NCI-H1930 (cell line): ENCODE data around the gene ZDHHC4.

Source experiments
- DNase-seq, 2 experiments: peaks; one replicate each; lab custom pipeline; 2025; lab: John Stamatoyannopoulos, UW

ZDHHC4 gene

DNA sequence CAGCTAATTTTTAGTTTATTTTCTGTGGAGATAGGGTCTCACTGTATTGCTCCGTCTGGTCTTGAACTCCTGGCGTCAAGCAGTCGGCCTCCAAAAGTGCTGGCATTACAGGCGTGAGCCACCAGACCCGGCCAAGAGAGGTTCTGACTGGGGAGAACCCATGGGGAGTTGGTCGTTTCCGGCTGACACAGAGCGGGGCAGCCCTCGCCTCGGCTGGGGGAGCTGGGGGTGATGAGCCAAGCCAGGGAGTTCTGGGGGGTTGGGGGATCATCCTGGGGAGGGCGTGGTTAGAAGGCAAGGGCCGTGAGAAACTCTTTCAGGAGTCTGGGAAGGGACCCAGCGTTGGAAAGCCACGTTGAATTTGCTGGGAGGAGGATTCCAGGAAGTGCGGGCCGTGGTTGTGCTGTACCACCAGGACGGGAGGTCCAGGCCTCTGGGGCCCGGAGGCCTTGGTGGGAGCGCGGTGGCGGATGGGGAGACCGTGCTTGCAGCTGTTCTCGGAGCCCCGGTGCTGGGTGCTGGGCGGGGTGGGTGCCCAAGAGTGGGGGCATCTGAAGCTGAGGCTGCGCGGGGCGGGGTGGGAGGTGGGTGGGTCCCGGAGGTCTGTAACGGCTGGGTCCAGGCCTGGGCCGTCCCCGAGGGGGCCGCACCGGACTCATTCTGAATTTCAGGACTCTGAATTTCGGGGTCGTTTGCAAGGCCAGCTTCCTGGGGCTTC is 29.8 kb downstream of the ZDHHC4 start:
- no peak for DNase-seq

DNA sequence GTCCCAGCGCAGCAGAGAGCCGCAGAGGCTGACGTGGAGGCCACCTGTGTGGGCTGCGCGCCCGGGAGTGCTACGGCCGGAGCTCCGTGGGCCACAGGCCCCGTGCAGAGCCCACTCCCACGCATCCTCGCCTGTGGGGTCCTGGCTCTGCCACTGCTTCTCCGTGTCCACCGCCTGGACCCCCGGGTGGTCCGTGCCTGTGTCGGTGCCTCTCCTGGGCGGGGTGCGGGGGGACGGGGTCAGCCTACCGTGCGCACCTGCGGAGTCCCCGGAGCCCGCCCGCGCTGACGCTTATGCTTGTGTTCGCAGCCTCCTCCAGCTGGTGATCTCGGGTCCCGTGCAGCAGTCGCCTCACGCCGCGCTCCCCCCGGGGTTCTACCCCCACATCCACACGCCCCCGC is 30.4 kb downstream of the ZDHHC4 start:
- DNase-seq, result no peak

DNA sequence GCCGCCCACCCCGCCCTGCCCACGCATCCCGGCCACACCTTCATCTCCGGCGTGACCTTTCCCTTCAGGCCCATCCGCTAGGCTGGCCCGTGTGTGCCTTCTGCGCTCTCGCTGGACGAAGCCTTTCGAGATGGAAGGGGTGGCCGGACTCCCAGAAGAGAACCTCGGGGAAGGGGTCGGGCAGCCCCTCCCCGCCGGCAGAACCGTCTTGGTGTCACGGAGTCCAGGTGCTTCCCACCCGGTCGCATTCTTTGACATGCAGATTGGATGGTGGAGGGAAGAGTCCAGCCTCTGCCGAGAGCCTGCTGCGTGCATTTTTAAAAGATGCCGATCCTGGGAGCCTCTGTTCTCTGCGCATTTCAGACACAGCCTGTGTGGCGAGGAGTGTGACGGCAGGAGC is 30.8 kb downstream of the ZDHHC4 start:
- DNase-seq, result no peak

DNA sequence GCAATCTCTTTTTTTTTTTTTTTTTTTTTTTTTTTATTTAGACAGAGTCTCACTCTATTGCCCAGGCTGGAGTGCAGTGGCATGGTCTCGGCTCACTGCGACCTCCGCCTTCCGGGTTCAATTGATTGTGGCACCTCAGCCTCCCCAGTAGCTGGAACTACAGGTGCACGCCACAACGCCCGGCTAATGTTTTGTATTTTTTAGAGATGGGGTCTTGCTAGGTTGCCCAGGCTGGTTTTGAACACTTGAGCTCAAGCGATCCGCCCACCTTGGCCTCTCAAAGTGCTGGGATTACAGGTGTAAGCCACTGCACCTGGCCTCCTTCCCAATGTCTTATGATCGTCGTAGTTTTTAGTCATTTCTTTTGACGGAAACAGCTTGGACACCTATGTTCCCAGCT is 31.5 kb downstream of the ZDHHC4 start:
- DNase-seq, result no peak

DNA sequence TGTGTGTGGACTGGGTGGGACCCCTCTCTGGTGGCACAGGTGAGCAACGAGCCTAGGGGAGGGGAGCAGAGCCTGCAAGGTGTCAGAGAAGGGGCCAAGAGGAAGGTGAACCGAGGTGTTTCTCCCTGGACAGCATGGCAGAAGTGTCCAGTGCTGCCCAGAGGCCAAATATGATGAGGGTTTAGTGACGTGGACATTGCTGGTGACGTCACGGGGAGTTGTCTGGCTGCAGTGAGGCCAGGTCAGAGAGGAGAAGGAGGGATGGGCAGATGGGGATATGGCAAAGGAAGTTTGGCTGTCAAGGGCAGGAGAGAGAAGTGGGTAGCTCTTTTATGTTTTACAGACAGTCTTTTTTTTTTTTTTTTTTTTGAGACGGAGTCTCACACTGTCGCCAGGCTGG is 35.6 kb downstream of the ZDHHC4 start:
- DNase-seq, result no peak

DNA sequence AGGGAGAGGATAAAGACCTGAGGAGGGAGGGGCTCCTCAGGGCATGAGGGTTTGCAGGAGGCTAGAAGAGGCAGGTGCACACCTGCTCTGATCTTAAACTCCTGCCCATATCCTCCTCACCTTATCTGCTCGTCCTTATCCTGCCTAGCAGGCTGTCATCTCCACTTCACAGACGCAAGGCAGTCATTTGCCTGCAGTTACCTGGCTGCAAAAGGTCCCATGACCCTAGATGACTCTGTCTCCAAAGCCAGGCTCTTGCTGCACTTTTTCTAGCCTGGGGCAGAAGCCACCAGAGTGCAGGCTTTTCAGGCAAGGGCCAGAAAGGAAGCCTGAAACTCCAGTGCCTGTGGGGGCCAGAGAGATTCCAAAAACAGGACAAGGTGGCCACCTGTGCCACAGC is 36.5 kb downstream of the ZDHHC4 start:
- DNase-seq, result no peak

DNA sequence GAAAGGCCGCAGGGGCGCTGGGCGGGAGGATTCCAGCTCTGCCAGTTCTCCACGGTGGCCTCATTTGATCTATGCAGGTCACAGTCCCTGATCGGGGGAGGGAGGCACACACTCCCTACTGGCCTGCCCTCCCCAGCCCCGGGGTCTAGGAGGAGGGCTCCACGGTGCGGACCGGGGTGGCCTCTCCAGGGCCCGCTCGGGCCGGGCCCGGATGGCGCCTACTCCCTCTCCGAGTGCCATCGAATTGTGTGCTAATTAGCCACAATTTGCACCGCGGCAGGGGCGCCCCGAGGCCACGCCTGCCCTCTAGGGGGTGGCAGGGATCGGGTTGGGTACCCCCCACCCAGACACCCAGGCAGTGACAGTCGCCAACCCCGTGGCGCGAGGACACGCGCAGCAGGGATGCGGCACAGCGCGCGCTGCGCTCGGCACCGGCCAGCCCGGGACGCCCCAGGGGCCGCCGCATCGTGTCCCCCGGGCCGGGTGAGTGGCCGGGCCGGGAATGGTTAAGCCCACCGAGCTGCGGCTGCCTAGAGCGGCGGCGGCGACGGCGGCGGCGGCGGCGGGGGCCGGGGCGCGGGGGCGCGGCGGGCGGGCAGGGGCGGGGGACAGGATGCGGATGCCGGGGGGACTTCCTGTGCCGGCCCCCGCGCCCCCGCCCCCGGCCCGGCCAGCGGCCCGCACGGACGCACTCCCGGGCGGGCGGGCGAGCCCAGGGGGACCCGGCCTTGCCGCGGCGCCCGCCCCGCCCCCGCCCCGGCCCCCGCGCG is 37.9 kb downstream of the ZDHHC4 start, which contains the start of gene ZNF853:
Gene ZNF853, plus strand, starts transcription at position 658 of the 770 bp plus-strand sequence. CDS start 565 bp downstream, outside the sequence.
- peak in 1 of 2 experiments; percentile 24 for DNase-seq

DNA sequence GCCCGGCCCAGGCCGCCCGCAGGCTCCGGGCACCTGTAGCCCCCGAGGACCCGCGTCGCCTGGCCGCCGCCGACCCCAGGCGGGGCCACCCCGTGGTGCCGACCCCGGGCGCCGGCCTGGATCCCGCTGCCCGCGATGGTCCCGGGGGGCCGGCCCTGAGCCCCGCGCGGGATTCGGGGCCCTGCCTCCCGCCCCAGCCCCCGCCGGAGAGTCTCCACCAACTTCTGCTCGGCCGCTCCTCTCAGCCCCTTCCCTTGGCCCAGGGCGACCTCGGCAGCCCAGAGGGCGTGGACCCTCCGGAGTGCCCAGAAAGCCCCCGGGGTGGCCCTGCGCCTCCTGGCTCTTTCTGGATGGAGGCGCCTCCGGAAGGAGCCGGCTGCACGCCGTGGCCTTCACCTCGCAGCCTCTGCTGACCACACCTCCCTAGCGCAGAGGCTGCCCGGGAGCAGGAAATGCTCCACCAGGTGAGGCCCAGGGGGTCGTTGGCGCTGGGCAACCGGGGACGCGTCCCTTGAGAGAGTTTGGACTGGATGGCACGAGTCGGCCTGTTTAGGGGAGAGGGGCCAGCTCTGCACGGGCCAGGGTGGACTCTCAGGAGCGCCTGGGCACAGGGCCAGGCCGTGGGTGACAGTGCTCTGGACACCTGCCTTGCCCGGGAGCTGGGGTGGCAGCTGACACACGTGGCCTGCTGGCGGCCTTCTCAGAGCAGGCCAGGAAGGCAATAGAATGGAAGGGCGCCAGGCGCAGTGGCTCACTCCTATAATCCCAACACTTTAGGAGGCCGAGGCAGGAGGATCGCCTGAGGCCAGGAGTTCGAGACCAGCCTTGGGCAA is 38.7 kb downstream of the ZDHHC4 start:
- DNase-seq, result no peak

DNA sequence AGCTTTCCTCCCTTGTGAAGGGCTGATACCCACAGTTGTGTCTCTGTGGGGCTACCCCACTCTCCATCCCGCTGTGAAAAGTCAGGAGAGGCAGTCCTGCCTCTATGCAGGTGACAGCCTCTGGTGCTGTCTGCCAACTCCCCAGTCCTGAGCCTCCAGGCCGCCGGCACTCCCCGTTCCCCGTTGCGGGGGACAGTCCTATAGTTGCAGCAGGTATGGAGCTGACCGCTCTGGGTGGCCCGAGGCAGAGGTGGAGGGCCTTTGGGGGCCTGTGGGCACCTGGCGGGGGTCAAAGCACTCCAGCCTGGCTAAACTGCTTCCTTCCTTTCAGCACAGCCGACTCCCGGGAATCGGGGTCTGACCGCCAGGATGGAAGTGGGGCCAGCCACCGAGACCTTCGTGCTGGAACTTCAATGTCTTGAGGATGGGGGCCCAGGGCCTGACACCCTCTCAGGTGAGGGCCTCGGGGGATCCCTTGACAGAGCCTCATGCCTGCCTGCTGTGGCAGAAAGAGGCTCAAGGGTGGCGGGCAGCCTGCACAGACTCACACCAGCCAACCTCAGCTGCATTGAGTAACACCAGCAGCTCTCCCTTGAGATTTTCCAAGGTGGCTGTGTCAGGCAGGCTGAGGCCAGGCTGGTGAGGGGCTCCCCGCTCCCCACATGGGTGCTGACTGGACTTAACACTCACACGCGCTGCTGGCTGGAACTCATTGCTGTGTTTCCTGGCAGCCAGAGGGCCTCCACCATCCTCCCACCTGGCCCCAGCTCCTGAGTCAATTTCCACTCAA is 39.8 kb downstream of the ZDHHC4 start:
- DNase-seq, result no peak

DNA sequence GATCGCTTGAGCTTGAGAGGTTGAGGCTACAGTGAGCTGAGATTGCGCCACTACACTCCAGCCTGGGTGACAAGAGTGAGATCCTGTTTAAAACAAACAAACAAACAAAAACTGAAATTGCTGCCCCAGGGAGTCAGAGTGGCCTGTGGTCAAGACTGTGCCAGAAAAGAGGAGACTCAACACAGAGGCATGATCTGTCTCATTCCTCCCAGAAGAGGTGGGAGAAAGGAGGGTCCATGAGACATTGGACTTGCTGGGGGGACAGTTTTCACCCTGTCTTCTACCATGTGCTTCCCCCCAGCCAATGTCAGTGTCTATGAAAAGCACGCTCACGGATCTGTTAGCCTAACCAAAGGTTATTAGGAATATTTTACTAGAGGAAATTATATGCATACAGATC is 41.4 kb downstream of the ZDHHC4 start:
- DNase-seq, result no peak

DNA sequence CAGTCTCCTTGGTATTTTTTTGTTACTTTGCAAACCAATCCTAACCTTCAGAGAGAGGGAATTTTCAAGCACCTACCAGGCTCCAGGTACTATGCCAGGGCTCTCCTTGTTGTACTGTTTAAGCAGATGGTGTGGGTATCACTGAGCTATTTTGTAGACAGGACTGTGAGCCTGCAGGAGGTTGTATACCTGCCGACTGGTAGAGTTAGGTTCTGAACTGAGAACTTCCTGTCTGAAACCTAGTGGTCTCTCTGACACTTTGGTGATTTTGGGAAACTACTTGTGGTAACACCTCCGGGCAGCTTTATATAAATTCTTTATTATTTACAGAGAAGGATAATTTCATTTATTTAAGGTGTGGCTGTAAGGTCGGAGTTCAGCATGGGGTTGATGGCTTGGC is 42.7 kb downstream of the ZDHHC4 start:
- no peak for DNase-seq

DNA sequence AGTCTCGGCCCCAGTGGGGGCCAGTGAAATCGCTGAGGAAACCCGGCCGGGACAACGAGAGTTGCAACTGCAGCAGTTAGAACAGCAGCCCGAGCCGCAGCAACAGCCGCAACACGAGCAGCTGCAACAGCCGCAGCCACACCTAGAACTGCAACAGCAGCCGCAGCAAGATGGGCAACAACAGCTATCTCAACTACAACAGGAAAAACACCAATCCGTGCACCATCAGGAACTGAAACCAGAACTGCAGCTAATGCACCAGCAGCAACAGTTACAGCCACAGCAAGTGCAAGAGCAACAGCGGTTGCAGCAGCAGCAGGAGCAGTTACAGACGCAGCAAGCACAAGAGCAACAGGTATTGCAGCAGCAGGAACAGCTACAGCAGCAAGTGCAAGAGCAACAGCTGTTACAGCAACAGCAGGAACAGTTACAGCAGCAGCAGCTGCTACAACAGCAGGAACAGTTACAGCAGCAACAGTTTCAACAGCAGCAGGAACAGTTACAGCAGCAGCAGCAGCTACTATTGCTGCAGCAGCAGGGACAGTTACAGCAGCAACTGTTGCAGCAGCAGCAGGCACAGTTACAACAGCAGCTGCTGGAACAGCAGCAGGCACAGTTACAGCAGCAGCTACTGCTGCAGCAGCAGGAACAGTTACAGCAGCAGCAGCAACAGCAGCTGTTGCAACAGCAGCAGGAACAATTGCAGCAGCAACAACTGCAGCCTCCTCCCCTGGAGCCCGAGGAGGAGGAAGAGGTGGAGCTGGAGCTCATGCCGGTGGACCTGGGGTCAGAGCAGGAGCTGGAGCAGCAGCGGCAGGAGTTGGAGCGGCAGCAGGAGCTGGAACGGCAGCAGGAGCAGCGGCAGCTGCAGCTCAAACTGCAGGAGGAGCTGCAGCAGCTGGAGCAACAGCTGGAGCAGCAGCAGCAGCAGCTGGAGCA is 44.2 kb downstream of the ZDHHC4 start:
- no peak for DNase-seq

DNA sequence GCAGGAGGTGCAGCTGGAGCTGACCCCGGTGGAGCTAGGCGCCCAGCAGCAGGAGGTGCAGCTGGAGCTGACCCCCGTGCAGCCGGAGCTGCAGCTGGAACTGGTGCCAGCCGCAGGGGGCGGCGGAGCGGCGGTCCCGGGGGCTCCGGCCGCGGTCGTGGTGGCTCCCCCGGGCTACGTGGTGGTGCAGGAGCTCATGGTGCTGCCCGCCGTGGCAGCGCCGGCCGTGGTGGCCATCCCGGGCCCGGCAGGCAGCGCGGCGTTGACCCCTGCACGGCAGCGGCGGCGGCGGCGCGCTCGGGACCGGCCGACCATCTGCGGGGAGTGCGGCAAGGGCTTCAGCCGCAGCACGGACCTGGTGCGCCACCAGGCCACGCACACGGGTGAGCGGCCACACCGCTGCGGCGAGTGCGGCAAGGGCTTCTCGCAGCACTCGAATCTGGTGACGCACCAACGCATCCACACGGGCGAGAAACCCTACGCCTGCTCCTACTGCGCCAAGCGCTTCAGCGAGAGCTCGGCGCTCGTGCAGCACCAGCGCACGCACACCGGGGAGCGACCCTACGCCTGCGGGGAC is 45.0 kb downstream of the ZDHHC4 start:
- DNase-seq, result no peak

DNA sequence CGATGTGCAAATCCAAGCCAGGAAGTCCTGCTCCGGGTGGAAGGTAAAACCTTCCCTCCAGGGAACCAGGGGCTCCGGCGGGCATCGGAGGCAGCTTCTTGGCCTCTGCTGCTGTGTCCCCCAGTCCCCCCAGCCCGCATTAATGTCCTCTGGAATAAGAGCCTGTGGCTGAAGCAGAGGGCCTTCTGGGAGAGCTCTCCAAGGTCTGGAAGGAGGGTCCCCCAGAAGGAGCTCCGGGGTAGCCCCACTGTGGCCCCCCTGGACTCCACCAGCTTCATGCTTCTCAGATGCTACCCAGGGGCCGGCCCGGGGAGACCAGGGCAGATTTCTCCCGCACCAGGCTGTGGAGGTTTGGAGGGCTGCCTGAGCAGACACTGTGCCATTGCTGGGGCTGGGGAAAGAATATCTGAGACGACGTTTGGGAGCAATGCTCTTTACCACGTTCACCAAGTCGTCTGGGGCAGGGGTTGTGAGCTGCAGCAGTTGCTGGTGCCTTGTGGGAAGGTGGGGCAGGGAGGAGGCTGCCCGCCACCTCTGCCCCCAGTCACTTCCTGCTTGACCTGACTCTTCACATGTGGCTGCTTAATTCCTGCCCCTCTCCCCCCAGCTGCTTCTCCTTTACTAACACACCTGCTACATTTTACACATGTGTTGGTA is 46.5 kb downstream of the ZDHHC4 start:
- no peak for DNase-seq

DNA sequence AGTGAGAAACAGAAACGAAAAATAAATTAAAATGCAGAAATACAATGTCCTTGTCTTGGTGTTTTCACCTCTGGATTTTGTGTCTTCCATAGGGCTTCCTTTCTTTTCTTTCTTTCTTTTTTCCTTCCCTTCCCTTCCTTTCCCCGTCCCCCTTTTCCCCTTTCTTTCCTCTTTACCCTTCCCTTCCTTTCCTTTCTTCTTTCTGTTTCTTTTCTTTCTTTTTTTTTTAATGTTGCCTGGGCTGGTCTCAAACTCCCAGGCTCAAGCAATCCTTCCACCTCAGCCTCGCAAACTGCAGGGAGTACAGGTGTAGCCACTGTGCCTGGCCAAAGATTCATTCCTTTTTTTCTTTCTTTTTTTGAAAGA is 47.0 kb downstream of the ZDHHC4 start:
- no peak for DNase-seq

DNA sequence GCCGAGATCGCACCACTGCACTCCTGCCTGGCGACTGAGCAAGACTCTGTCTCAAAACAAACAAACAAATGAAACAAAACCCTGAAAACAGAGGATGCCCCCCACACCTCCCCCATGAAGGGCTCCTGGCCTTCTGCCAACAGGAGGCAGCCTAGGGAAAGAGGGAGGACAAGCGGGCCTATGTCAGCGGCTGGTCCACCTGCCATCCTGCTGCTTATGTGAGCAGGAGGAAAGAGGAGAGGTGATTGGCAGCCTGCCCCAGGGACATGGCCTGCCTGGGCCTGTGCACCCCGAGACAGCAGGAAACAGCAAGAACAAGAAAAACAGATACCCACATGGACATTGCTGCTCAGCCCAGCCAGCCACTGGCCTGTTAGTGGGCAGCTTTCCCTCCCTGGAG is 50.8 kb downstream of the ZDHHC4 start:
- DNase-seq, result no peak

DNA sequence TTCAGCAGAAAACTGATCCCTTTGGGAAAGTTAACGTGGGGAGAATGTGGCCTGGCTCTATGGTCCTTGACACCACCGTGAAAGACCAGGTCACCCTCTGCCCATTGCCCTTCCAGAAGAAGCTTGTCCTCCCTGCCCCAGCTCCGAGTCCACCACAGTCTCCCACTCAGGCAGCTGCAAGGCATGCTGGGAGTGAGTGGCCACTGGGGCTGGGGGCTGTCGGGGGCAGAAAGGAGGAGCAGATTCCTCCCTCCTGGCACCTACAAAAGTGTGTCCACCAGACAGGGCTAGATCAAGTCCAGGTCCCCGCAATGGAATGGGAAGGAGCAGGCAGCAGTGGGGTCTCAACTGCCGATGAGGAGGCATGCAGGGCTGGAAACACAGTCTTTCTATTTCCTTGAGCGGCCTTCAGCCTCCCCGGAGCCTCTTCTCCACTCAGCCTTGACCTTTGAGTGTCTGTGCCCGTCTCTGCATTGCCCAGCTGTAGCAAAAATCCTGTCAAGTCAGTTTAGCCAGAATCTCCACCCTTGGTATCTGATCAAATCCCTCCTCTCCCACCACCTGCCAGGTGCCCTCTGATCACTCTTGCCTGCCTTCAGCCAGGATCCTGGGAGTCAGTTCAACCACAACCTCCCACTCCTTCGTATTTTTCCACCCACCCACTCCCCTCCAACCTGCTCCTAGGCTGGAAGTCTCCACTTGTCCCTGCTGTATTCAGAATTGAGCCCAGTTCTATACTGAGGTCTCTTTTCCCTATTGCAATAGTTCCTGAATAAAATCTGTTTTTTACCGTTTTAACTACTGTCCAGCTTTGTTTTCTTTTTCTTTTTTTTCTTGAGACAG is 53.0 kb downstream of the ZDHHC4 start:
- no peak for DNase-seq

DNA sequence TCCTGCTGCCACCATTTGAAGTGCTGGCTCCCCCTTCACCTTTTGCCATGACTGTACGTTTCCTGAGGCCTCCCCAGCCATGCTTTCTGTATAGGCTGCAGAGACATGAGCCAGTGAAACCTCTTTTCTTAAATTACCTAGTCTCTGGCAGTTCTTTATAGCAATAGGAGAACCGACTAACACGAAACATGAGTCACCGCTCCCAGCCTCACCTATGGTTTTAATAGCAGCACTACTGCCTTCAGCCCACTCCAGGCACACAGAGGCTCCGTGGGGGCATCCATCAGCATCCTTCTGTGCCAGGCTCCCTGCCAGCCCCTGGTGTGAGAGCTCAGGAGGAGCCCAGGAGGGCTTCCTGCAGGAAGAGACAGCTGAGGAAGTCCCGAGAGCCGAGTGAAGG is 54.4 kb downstream of the ZDHHC4 start:
- no peak for DNase-seq

DNA sequence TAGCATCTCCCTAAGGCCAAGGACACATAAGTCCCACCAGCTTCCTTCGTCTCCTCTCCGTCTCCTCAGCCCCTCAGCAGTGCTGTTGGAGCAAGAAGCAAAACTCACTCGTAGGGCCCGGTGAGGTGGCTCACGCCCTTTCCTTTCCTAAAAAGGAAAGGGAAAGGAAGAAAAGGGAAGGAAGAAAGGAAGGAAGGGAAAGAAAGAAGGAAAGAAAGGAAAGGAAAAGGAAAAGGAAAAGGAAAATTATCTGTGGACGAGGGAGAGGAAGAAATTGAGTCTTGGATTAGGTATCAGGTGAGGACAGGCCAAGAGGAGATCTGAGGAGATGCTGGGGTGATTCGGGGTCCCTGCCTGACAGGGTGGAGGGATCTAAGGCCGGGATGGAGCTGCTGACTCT is 56.8 kb downstream of the ZDHHC4 start:
- DNase-seq, result no peak
